PFSK-1 (cell line): Measurements from ENCODE around the gene IDUA.

Experiments
- FOXP2 ChIP-seq: optimal IDR thresholded peaks from 2 replicates; pipeline ENCODE3; 2011; ENCODE audit warnings: borderline replicate concordance, control low read depth, inconsistent platforms; ENCODE audit not compliant: insufficient read depth; ENCODE audit errors: extremely low read length, extremely low read depth
- POLR2AphosphoS5 ChIP-seq: IDR thresholded peaks from 2 replicates; pipeline ENCODE4 v1.6.1; 2012; ENCODE audit warnings: low read depth, mild to moderate bottlenecking, control low read depth, low read length, moderate library complexity
- SIN3A ChIP-seq: IDR thresholded peaks from 2 replicates; pipeline ENCODE4 v1.6.1; 2012; ENCODE audit warnings: mild to moderate bottlenecking, low read length, moderate library complexity, borderline replicate concordance; ENCODE audit not compliant: insufficient read depth
- TAF1 ChIP-seq: IDR thresholded peaks from 2 replicates; pipeline ENCODE4 v1.6.1; 2012; ENCODE audit warnings: low read length, control low read depth, borderline replicate concordance; ENCODE audit not compliant: insufficient read depth
- TF ChIP-seq, protein P1 (sequence below), 2 experiments: IDR thresholded peaks; 2 replicates each; pipeline versions ENCODE4 v1.6.1 to v1.8.0; 2011 to 2012; ENCODE audit warnings: low read depth in 2 of 2, low read length in 2 of 2, control low read depth in 1 of 2, inconsistent platforms in 1 of 2, mild to moderate bottlenecking in 1 of 2, moderate library complexity in 1 of 2; ENCODE audit not compliant: insufficient read depth in 1 of 2

DNA sequence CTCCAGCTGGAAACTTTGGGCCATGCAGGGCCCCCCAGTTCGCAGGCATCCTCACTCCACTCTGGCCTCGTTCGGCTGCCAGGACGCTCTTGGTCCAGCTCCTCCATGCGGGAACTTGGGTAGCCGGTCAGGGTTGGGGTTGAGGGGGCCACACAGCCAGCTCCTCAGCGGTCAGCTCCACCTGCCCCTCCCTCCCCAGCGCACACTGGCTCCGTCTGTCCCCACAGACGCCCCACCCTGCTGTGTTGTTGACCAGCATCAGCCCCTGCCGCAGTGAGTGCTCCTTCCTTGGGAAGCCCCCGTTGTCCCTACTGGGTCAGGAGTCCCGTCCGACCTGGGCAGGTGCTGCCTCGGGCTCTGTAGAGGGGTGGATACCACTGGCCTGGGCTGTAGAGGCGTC lies 30.4 kb downstream of the IDUA start:
- TF ChIP-seq, protein P1, sequence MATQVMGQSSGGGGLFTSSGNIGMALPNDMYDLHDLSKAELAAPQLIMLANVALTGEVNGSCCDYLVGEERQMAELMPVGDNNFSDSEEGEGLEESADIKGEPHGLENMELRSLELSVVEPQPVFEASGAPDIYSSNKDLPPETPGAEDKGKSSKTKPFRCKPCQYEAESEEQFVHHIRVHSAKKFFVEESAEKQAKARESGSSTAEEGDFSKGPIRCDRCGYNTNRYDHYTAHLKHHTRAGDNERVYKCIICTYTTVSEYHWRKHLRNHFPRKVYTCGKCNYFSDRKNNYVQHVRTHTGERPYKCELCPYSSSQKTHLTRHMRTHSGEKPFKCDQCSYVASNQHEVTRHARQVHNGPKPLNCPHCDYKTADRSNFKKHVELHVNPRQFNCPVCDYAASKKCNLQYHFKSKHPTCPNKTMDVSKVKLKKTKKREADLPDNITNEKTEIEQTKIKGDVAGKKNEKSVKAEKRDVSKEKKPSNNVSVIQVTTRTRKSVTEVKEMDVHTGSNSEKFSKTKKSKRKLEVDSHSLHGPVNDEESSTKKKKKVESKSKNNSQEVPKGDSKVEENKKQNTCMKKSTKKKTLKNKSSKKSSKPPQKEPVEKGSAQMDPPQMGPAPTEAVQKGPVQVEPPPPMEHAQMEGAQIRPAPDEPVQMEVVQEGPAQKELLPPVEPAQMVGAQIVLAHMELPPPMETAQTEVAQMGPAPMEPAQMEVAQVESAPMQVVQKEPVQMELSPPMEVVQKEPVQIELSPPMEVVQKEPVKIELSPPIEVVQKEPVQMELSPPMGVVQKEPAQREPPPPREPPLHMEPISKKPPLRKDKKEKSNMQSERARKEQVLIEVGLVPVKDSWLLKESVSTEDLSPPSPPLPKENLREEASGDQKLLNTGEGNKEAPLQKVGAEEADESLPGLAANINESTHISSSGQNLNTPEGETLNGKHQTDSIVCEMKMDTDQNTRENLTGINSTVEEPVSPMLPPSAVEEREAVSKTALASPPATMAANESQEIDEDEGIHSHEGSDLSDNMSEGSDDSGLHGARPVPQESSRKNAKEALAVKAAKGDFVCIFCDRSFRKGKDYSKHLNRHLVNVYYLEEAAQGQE (IDR thresholded peaks at IDR 0.05; ENCODE audit: insufficient read depth in 1 of 2, low read depth in 2 of 2, low read length in 2 of 2): no peak
- TF ChIP-seq POLR2AphosphoS5: no peak
- TF ChIP-seq TAF1: no peak
- TF ChIP-seq FOXP2: no peak
- no peak for TF ChIP-seq SIN3A
